ENCODE data around the gene KIAA1671. TPM values are rescaled to one million over a fixed set of nuclear protein-coding genes. Genes with fewer than 3 reads are reported as not detected.

The KIAA1671 gene
- total and polyA plus RNA-seq, 2 of the 13 experiments (the other 11 are each of a cell fraction or from before 2014, with no cell fraction given) = 13.5 to 13.6 TPM

DNA sequence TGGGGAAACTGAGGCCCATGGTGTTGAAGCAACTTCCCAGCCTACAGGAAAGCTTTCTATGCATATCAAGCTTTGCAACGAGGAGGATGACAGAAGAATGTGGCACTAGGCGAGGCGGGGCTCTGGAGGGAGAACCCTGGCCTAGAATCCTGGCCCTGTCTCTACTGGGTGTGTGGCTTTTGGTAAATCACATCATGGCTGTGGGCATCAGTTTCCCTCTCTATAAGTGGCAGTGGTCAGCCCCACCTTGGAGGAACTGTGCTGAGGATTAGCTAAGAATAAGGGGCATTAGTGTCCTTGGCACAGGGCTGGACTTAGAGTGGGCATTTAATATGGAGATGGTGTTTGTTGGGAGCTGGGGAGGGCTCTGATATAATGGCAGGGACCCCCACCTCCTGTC, 124.5 kb downstream of the KIAA1671 start:
- Histone ChIP-seq H3K9ac (ENCODE audit: insufficient read depth, low read depth, low read length) (no peak overlapping the region), H3K27ac (ENCODE audit: extremely low read length, insufficient read depth, low read length) (no peak overlapping the region), H3K4me1 (ENCODE audit: insufficient read depth, low read length) (peaks cover 8% of the 10 kb centered on the region), H3K79me2 (ENCODE audit: insufficient read depth, low read length) (no peaks in the 10 kb centered on the region), H3K4me3 (replicated peaks in 1 of 3; ENCODE audit: insufficient read depth in 1 of 3, low read depth in 2 of 3, low read length in 3 of 3) (no peak overlapping the region), H3K27me3 (ENCODE audit: control insufficient read depth in 1 of 2, insufficient read depth in 2 of 2, low read length in 2 of 2) (no peaks in the 10 kb centered on the region), H3K4me2 (ENCODE audit: low read depth, low read length) (no peak overlapping the region), H2AFZ (ENCODE audit: low read length) (no peak overlapping the region), H3K36me3 (replicated peaks in 1 of 2; ENCODE audit: control insufficient read depth in 1 of 2, insufficient read depth in 2 of 2, low read length in 2 of 2) (no peaks in the 10 kb centered on the region; a peak in 1 of 5 replicates), H4K20me1 (ENCODE audit: insufficient read depth, low read length) (no peaks in the 10 kb centered on the region), H3K9me3 (ENCODE audit: low read length) (no peaks in the 10 kb centered on the region)
- DNase-seq (ENCODE audit: low spot score) = no peak
- ATAC-seq = no peak
- ChIA-PET POLR2A (no interaction called here), CTCF (ENCODE audit: low intra/inter-chr PET ratio, low total read pairs) (no interaction called here)
- intact Hi-C loops (cut with micrococcal nuclease; ENCODE audit: unreplicated experiment) = no loop called here
- 80% methylated on average over 3 of the region's 3 CpGs for WGBS (ENCODE audit: low lambda C conversion rate)
- in situ Hi-C loops (cut with HindIII; ENCODE audit: extremely low pct_ligation_motif_present, low pct_unique_long_range_greater_than_20kb) = loop anchor here (10.0 kb wide), 1 partner anchor 258 kb away; no protein-coding TSS in a partner anchor
- TF ChIP-seq ZNF652 (CRISPR knock-in tag; IDR thresholded peaks at IDR 0.05; ENCODE audit: borderline replicate concordance, low read depth) (no peak), PCBP2 (optimal IDR thresholded peaks at IDR 0.05; ENCODE audit: low read depth, low read length, poor library complexity, severe bottlenecking) (no peak)
- FAIRE-seq = no peak
- BruUV-seq (replicated peaks) = no TSS peak

DNA sequence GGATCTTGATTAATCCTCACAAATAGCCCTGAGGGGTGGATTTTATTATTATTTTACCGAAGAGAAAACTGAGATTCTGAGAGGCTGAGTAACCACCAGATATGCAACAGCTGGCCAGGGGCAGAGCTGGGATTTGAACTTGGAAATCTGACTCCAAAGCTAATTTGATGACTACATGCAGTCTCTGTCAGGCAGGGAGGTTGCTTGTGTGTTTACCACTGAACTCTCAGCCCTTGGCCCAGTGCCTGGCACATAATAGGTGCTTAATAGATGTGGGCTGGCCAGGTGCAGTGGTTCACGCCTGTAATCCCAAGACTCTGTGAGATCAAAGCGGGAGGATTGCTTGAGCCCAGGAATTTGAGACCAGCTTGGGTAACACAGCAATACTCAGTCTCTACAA, 125.4 kb downstream of the KIAA1671 start:
- POLR2A ChIA-PET = no interaction called here
- intact Hi-C loops (cut with micrococcal nuclease; ENCODE audit: unreplicated experiment) (no loop called here), in situ Hi-C loops (cut with HindIII; ENCODE audit: extremely low pct_ligation_motif_present, low pct_unique_long_range_greater_than_20kb) (loop anchor here (10.0 kb wide), 1 partner anchor 257 kb away; no protein-coding TSS in a partner anchor)
- no peak overlapping the region for H3K9ac ChIP-seq (ENCODE audit: insufficient read depth, low read depth, low read length)
- no peak overlapping the region for H3K27ac ChIP-seq (ENCODE audit: extremely low read length, insufficient read depth, low read length)
- FAIRE-seq (no peak), ATAC-seq (no peak), DNase-seq (ENCODE audit: low spot score) (no peak)
- BruUV-seq (replicated peaks) = no TSS peak
- 91% methylated on average over 3 of the region's 3 CpGs for WGBS (ENCODE audit: low lambda C conversion rate)
- no peaks in the 10 kb centered on the region for H4K20me1 ChIP-seq (ENCODE audit: insufficient read depth, low read length)
- no peaks in the 10 kb centered on the region for H3K79me2 ChIP-seq (ENCODE audit: insufficient read depth, low read length)
- H3K4me3 ChIP-seq (replicated peaks in 1 of 3; ENCODE audit: insufficient read depth in 1 of 3, low read depth in 2 of 3, low read length in 3 of 3) = no peak overlapping the region
- no peaks in the 10 kb centered on the region for H3K36me3 ChIP-seq (replicated peaks in 1 of 2; ENCODE audit: control insufficient read depth in 1 of 2, insufficient read depth in 2 of 2, low read length in 2 of 2)
- H2AFZ ChIP-seq (ENCODE audit: low read length) = no peak overlapping the region
- H3K27me3 ChIP-seq (ENCODE audit: control insufficient read depth in 1 of 2, insufficient read depth in 2 of 2, low read length in 2 of 2) = no peaks in the 10 kb centered on the region
- H3K4me2 ChIP-seq (ENCODE audit: low read depth, low read length) = no peak overlapping the region
- CTCF ChIA-PET (ENCODE audit: low intra/inter-chr PET ratio, low total read pairs) = no interaction called here
- H3K9me3 ChIP-seq (ENCODE audit: low read length) = no peaks in the 10 kb centered on the region
- H3K4me1 ChIP-seq (ENCODE audit: insufficient read depth, low read length) = peaks cover 14% of the 10 kb centered on the region
- TF ChIP-seq, protein P1, sequence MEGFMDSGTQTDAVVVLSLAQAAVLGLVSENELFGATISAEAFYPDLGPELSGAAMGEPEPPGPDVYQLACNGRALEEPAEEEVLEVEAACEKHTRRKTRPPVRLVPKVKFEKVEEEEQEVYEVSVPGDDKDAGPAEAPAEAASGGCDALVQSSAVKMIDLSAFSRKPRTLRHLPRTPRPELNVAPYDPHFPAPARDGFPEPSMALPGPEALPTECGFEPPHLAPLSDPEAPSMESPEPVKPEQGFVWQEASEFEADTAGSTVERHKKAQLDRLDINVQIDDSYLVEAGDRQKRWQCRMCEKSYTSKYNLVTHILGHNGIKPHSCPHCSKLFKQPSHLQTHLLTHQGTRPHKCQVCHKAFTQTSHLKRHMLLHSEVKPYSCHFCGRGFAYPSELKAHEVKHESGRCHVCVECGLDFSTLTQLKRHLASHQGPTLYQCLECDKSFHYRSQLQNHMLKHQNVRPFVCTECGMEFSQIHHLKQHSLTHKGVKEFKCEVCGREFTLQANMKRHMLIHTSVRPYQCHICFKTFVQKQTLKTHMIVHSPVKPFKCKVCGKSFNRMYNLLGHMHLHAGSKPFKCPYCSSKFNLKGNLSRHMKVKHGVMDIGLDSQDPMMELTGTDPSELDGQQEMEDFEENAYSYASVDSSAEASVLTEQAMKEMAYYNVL (CRISPR knock-in tag; IDR thresholded peaks at IDR 0.05; ENCODE audit: borderline replicate concordance) = no peak
- TF ChIP-seq PAWR (CRISPR knock-in tag; IDR thresholded peaks at IDR 0.05; ENCODE audit: borderline replicate concordance) (no peak), SNAPC2 (CRISPR knock-in tag; IDR thresholded peaks at IDR 0.05) (no peak), ZNF775 (CRISPR knock-in tag; IDR thresholded peaks at IDR 0.05; ENCODE audit: borderline replicate concordance) (no peak), GATAD2A (CRISPR knock-in tag; IDR thresholded peaks at IDR 0.05) (no peak), ZNF33A (CRISPR knock-in tag; IDR thresholded peaks at IDR 0.05; ENCODE audit: borderline replicate concordance) (no peak), ZNF17 (CRISPR knock-in tag; IDR thresholded peaks at IDR 0.05) (no peak), SIN3B (IDR thresholded peaks at IDR 0.05; ENCODE audit: low read length) (no peak), ZNF768 (CRISPR knock-in tag; IDR thresholded peaks at IDR 0.05) (no peak), MTF1 (CRISPR knock-in tag; IDR thresholded peaks at IDR 0.05) (no peak), POGZ (CRISPR knock-in tag; IDR thresholded peaks at IDR 0.05) (no peak)
- TF ChIP-seq, protein P2, sequence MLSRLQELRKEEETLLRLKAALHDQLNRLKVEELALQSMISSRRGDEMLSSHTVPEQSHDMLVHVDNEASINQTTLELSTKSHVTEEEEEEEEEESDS (CRISPR knock-in tag; IDR thresholded peaks at IDR 0.05; ENCODE audit: borderline replicate concordance) = no peak
- TF ChIP-seq, protein P3, sequence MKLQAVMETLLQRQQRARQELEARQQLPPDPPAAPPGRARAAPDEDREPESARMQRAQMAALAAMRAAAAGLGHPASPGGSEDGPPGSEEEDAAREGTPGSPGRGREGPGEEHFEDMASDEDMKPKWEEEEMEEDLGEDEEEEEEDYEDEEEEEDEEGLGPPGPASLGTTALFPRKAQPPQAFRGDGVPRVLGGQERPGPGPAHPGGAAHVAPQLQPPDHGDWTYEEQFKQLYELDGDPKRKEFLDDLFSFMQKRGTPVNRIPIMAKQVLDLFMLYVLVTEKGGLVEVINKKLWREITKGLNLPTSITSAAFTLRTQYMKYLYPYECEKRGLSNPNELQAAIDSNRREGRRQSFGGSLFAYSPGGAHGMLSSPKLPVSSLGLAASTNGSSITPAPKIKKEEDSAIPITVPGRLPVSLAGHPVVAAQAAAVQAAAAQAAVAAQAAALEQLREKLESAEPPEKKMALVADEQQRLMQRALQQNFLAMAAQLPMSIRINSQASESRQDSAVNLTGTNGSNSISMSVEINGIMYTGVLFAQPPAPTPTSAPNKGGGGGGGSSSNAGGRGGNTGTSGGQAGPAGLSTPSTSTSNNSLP (IDR thresholded peaks at IDR 0.05; ENCODE audit: low read depth, low read length) = no peak
- TF ChIP-seq, protein P4, sequence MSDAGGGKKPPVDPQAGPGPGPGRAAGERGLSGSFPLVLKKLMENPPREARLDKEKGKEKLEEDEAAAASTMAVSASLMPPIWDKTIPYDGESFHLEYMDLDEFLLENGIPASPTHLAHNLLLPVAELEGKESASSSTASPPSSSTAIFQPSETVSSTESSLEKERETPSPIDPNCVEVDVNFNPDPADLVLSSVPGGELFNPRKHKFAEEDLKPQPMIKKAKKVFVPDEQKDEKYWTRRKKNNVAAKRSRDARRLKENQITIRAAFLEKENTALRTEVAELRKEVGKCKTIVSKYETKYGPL (CRISPR knock-in tag; IDR thresholded peaks at IDR 0.05) = no peak
